IPS-18c (cell line): ENCODE results near the gene S100P.

ENCODE experiments used
- H3K4me3 ChIP-seq: 2 replicates; pipeline ENCODE4 v1.7.0; 2013; ENCODE audit warnings: low read depth, mild to moderate bottlenecking, low read length, moderate library complexity; ENCODE audit not compliant: insufficient read depth
- H3K9me3 ChIP-seq: one replicate; pipeline ENCODE4 v1.6.1; 2013; ENCODE audit warnings: mild to moderate bottlenecking, low read length, moderate library complexity; ENCODE audit not compliant: control insufficient read depth, insufficient read depth

Gene S100P

DNA sequence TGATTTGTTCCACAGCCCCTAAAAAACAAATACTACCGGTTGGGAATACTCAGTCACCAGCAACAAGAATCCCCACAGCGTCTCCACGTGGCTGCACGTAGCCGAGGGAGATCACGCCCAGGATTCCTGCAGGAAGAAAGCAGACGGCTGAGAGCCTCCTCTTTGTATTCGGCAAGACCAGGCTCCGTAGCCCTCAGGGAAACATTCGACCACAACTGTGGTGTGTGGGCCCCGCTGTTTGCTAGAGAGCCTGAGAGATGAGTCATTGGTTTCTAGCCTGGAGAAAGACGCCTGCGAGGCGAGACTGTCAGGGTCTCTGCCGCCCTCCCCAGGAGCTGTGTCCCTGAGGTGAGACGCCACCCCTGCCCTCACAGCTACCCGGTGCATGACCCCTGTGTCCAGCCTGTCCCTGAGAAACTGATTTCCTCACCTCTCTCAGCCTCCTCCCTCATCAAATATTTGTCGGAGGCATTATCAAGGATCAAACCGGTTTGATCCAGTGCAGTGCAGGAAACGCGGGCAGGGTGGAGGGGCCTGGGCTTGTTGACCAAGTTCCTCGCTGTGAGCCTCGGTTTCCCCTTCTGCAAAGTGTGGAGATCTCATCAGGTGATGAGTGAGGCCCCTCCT, 4.7 kb upstream of the S100P start:
- Histone ChIP-seq H3K4me3 (no peak overlapping the region), H3K9me3 (no peaks in the 10 kb centered on the region)

- no peaks in the 10 kb centered on the region for H3K9me3 ChIP-seq
- H3K4me3 ChIP-seq, result no peak overlapping the region
Observed at GRCh38 chr4:6689506-6689960, 4.1 kb upstream of the S100P start.

DNA sequence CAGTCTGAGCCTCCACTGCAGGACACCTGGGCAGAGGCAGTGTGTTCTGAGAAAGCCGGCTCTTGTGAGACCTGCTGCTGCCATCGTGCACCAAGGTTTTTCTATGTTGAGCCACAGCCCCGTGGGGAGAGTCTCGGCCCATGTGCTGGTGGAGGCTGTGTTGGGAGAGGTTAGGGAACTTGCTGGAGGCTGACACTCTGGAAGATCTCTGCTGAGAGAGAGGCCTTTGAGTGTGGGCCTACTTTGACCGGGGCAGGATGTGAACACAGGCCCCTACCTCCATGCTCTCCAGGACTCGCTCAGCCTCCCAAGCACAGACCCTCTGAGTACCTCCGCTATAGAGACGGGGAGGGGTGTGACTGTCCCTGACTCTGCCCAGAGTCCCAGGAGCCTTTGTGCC, 1.3 kb upstream of the S100P start:
- H3K4me3 ChIP-seq, result no peak overlapping the region

DNA sequence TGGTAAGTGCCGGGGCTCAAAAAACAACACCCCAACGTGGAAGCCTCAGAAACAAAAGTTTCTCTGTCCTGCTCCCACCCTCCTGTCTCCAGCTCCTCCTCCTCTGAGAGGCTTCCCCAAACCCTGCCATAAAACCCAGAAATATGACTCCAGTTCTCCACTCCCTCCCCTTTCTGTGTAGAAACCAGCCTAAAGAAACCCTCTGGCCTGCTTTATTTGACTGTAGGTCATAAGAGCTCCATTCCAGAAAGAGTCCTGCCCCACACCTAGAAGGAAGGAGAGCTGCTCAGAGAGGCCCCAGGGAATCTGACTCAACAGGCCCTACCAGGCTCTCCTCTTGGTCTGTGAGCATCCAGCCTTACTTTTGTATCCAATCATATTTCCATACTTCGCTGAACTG, 872 bp upstream of the S100P start:
- Histone ChIP-seq H3K4me3 (no peak overlapping the region), H3K9me3 (no peaks in the 10 kb centered on the region)

More for the DNA sequence above, 1.3 kb upstream of the S100P start:
- no peaks in the 10 kb centered on the region for H3K9me3 ChIP-seq

DNA sequence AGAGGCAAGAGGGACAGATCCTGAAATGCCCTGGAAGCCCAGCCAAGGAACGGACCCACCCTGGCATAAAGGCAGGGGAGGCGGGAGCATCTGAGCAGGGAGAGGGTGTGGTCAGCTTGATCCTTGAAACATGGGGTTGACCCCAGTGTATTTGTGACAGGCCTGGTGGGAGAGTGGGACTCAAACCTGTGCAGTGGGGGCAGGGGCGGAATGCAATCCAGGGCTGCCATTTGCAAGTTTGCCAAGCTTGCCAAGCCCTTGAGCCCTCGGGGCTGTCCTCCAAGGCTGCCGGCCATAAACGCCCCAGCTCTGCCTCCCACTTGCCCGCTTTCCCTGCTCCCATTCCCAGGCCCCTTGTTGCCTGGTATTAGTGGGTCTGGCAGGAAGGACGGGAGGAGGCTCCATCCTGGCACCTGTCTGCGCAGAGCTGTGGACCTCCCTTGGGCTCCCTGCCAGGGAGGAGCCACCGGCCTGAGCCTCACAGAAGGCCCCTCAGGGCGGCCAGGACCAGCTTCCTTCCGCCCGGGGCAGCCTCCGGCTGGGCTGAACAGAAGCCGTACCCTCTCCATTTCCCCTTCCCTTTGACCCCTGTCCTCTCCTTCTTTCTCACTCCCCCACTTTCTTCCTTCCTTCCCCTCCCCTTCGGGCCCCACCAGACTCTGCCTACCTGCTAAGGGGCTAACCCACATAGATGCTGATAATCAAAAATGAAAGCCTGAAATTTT, 661 bp downstream of the S100P start:
- H3K9me3 ChIP-seq, result no peaks in the 10 kb centered on the region
- no peak overlapping the region for H3K4me3 ChIP-seq

DNA sequence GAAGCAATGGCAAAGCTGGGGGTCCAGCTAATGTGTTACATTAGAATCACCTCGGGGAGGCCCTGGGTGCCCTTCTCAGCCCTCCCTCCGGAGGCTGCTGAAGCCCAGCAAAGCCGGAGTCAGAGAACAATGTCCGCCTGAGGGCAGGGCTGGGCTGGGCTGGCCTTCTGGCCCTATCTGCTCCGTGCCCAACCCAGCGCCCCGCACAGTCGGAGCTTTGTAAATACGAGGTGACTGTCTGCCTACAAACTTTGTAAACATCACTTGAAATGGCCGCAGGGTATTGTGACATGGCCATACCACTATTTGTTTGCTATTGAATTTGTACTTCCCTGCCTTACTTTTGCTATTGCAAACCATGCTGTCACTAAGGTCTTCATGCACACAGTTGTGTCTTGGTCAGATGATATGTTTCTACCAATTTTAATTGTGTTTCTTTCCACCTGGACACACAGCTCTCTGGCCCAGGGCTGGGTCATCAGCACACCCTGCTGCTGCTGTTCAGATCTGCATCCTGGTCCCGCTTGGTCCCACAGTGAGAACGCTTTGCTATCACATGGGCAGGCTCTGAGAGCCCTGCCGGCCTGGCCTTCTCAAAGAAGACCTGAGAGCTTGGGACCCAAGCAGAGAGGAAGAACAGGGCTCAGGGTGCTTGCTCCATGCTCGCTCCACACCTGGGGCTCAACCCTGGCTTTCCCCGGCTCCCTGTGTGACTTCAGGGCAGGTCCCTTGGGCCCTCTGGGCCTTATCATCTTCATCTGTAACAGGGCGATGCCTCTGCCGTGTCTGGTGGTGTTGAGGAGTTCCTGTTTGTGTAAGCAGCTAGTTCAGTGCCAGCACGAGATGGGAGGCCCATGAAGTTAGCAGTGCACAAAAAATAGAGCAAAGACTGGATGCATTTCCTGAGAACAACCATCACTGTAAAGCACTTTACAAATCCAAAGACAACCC, 2.3 kb downstream of the S100P start:
- H3K9me3 ChIP-seq, result peaks cover 2% of the 10 kb centered on the region
- H3K4me3 ChIP-seq, result no peak overlapping the region

GRCh38 chr4:6696611-6697010, 2.9 kb downstream of the S100P start:
- Histone ChIP-seq H3K4me3 (no peak overlapping the region), H3K9me3 (peaks cover 2% of the 10 kb centered on the region)

DNA sequence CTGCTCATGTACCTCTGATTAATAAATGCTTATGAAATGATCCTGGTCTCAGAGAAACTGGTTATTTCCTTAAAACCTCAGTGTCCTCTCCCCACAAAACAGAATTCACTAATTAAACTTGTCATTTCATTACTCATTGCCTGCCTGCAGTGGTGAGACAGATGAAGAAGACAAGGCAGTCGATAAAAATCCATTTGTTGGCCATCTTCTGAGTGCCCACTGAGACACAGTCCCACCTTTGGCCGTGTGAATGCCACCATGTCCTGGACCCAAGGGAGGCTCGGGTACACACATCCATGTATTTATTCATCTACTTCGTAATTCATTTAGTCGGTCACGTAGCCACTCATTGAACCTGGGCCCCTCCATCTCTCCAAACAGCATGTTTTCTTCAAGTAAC, 3.5 kb downstream of the S100P start:
- Histone ChIP-seq H3K9me3 (peaks cover 2% of the 10 kb centered on the region), H3K4me3 (no peak overlapping the region)

DNA sequence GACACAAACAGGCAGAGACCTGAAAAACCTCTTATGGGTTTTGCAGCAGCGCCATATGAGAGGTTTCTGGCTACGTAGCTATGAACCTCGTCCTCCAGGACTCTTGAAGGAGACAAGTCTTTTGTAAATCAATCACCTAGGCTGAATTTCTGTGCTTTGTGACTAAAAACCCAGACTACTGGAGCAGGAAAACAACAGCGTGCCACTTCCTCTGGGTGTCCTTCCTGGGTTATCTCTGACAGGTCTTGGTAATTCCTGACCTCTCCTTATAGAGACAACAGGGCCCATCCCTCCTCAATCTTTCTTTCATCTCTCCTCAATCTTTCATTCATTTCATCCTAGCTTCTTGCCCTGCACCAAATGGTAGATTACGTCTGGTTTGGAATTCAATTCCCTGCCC, 5.7 kb downstream of the S100P start:
- Histone ChIP-seq H3K4me3 (no peak overlapping the region), H3K9me3 (peaks cover 2% of the 10 kb centered on the region)

- Histone ChIP-seq H3K4me3 (no peak overlapping the region), H3K9me3 (peaks cover 2% of the 10 kb centered on the region)
Observed at GRCh38 chr4:6699903-6700302, 6.2 kb downstream of the S100P start.

DNA sequence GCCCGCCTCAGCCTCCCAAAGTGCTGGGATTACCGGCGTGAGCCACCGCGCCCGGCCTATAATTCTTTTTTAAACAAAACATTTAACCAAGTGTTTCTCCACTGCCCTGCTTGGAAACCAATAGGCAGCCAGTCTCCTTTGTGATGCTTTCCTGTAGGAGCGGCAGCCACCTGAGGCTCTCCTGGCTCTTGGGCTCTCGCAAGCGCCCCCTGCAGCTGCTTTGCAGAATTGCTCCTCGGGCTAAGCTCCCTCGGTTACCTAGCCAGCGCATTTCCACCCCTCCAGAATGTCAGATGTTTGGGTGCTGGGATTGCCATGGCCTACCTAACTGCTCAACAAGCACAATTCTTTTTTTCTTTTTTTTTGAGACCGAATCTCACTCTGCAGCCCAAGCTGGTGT, 7.7 kb downstream of the S100P start:
- Histone ChIP-seq H3K9me3 (peaks cover 2% of the 10 kb centered on the region), H3K4me3 (no peak overlapping the region)

DNA sequence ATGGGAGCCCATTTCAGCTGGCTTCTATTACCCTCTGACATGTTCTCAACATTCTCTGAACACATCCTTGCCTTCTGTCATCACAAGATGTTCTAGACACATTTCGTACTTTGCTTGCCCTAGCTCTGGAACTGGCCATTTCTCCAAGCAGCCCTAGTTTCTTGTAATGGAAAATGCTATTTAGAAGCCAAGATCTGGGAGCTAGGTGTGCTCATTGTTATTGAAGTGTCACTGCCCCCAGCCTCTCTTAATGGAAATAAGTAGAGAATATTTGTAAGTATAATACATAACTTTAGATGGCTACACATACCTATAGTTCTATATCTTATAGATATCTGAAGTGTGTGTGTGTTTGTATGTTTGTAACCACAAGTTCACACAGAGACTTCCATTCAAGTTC, 9.1 kb downstream of the S100P start:
- Histone ChIP-seq H3K4me3 (no peak overlapping the region), H3K9me3 (peaks cover 2% of the 10 kb centered on the region)

DNA sequence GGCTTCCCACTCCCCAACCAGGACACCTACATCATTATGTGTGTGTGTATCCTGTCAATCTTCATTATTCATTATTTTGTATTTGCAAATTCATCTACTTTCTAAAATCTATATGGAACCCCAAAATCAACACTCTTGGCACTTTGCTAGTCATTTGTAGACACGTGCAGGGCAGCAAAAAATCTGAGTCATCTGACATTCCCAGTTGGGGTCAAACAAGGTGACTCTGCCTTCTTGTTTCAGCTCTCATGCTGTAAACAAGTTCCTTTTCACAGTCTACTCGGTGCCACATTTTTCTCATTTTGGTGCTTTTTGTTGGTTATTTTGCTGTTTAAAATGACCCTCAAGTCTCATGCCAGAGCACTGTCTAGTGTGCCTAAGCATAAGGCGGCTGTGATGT, 10.1 kb downstream of the S100P start:
- peaks cover 2% of the 10 kb centered on the region for H3K9me3 ChIP-seq
- no peak overlapping the region for H3K4me3 ChIP-seq

DNA sequence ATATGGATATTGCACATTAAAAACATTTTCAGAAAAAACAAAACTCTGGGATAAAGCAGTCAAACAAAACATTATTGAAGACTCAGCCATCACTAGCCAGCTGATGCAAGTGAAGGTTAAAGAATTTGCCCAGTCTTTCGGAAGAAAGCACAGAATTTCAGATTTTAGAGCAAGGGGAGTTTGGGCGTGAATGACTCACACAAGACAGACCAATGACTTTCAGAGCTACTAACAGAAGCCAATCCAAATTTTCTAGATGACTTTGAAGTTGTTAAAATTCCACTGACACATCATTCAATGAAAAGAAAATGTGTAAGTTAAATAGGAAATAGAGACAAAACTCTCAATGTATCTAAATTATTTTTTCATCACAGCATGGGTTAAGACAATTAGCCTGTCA, 12.0 kb downstream of the S100P start:
- Histone ChIP-seq H3K9me3 (no peaks in the 10 kb centered on the region), H3K4me3 (no peak overlapping the region)

DNA sequence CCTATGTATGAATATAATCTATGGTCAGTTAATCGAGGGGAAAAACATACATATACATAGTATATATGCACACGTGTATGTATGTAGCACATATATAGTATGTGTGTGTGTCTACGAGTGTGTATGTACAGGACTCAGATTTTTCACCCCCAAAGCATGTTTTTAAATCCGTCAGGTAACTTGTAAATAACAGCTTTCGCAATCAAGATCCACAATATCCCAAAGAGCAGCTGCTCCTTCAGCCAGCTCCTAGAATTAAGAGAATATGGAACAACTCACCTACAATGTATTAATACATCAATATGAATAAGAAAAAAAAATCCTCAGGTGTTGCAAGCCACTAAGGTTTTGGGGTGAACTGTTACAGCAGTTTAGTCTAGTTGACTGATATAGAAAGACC, 12.5 kb downstream of the S100P start:
- Histone ChIP-seq H3K4me3 (no peak overlapping the region), H3K9me3 (no peaks in the 10 kb centered on the region)

DNA sequence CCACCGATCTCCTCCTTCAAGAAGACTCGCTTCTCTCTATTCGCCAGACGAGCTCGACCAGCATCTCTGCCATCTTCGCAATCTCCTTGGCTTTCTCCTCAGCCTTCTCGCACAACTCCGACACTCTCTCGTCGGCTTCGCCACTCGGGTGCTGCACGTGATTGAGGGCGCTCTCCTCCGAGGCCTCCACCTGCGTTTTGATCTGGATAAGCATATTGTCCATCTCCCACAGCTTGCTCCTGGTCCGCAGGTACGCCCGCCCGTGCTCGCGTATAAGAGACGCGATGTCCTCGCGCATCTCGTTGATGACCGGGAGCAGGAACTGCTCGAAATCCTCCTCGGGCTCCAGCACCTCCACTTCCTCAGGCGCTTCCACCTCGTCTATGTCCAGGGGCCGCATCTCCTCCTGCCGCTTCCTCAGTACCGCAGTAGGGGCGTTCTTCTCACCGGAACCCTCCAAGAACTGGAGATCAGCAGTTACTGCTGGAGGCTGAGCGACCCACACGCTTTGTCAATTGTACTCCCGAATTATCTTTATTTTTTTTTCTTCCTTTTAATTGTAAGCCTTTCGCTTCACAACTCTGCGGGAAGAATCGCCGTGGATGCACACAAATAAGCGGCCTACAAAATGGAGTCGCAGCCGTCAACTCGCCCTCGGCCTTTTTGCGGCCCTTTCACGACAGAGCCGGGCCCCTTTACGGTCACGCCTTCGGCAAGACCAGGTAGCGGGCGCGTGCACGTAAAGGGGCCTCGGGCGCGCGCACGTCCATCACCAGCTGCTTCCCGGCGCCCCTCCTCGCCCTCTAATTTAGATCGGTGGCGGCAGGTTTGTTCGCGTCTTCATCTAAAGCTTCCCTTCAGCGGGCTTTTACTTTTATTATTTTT, 15.8 kb downstream of the S100P start, which contains the start of gene MRFAP1L1:
TSS of gene MRFAP1L1 (minus strand) at position 636 of the 885 bp plus-strand sequence. CDS start at position 400, 236 bp downstream.
- H3K9me3 ChIP-seq, result no peaks in the 10 kb centered on the region

GRCh38 chr4:6710282-6710681, 16.6 kb downstream of the S100P start:
- Histone ChIP-seq H3K9me3 (no peaks in the 10 kb centered on the region), H3K4me3 (peak overlapping the region; percentile 92)

More for the DNA sequence above, 15.8 kb downstream of the S100P start, which contains the start of gene MRFAP1L1:
- H3K4me3 ChIP-seq, result peak within 1 kb of the TSS; percentile 92
